ENCODE data around the gene CLIP2.

- TF ChIP-seq ATF3 (IDR thresholded peaks at IDR 0.05; ENCODE audit: insufficient read depth, low read depth, low read length) (no peak), BRCA1 (IDR thresholded peaks at IDR 0.05; ENCODE audit: low read depth, low read length) (no peak)
Measured at GRCh38 chr7:74417419-74417971, 128.3 kb downstream of the CLIP2 start.
